ENCODE results near the gene TIMP1.
"Not testable (repeated sequence)": the region's sequence is repeated elsewhere in the genome, so short reads cannot be mapped to it uniquely, and the experiment has no call there.

The TIMP1 gene

DNA sequence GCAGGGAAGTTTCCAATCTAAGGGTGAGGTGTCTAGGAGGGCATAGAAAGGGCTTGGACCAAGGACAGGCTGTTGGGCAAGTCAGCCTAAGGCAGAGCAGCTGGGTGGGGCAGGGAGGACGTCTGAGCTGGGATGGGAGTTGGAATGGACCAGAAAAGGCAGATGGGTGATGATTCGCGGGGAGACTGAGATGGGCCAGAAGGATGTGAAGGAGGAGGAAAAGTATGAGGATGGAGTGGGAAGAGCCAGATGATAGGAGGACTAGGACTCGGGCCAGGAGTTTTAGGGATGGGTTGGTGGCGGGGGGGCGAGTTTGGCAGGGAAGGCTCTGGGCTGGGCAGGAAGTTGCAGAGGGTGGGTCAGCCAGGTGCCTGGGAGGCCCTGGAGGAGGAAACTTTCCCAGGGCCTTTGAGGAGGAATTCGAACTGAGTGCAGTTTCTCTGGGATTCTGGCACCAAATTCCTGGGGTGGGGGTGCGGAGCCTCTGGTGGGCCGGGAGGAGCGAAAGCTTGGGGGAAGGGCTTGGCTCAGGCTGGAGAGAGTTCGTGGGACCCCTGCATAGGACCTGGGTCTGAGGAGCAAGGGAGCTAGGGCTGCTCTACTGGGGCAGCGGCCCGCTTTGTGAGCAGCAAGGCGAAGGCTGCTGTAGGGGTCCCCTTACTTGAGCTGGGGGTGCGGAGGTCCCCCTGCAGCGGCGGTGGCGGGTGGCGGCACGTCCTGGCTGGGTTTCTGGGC lies 8.7 kb upstream of the TIMP1 start:
- no peak for DNase-seq (ENCODE audit: low read depth)

DNA sequence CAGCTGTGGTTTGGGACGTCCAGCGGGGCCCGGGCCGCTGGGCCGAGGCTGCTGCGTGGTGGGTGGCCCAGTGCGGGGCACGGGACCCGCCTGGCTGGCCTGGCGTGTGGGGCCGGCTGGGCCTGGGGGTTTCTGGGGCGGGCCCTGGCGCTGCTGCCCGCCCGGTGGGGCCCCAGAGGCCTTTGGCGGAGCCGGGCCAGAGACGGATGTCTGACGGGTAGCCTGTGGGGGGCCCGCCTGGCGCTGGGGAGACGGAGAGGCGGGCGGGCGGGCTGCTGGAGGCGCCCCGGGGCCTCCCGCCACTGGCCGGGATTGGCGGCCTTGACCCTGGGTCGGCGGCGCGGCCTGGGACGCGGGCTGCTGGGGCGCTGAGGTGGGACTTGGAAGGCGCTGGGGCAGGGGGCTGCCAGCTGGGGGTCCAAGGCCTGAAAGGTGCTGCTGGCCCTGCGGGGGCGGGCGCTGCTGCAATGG lies 8.1 kb upstream of the TIMP1 start:
- no peak for DNase-seq (ENCODE audit: low read depth)

DNA sequence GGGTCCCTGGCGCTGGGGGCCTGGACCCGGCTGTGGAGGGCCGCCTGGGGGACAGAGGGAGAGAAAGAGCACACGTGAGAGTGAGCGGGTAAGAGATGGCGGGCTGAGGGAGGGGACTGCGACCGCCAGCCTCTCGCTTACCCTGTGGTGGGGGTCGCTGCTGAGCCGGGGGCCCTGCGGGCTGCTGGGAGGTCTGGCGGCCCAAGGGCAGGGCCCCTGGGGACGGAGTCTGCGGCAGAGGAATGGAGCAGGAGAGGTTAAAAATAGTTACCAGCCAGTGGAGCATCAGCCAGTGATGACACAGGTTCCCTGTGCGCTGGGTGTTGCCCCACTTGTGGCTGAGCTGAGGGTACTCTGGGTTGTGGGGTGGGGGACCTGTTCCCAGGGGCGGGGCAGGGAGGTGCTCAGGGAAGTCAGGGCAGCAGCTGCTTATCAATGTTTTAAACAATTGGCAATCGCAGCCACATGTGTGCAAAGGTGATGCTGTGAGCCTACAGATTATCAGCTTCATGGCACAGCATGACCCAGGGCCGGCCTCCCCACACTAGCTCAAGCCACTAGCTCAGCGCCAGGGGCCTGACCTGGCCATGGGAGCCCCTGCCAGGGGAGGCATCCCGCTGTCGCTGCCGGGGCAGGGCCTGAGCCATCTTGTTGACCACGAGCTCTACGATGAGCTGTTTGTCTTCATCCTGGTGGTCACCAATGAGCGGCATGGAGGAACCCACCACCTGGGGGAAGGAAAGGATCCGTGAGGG lies 7.5 kb upstream of the TIMP1 start:
- no peak for DNase-seq (ENCODE audit: low read depth)

DNA sequence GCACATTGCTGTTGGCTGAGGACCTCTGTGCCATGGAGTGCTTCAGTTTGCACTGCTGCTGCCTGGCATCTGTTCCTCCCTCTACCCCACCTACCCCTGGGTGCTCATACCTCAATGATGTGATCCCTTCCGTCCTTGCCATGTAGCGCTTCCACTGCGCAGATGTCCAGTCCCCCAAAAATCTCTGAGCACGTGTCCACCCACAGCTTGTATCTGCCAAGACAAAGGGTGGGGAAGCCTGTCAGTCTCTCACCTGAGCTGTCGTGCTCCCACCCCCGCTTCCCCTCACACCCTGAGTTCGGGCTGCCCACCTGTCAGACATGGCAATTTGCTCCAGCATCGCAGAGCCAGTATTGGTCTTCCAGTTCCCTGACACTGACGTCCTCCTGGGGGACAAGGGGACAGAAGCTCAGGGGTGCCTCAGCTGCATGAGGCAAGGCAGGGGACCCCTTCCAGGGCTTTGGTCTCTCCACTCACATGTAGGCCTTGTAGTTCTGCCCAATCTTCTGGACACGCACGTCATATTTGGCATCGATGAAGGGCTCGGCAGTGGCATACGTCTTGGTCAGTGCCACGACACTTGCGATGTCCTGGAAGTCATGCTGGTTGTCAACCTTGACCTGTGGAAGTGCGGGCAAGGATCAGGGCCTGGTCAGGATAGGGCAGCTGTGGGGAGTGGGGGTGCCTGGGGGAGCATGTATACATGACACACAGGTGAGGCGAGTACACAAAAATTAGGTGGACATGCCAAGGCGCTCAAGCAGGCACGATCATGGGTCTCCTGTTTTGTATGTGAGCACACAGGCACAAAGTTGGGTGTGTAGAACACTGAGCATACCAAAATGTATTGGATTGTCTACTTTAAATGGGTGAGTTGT lies 6.0 kb upstream of the TIMP1 start:
- DNase-seq (ENCODE audit: low read depth): no peak

DNA sequence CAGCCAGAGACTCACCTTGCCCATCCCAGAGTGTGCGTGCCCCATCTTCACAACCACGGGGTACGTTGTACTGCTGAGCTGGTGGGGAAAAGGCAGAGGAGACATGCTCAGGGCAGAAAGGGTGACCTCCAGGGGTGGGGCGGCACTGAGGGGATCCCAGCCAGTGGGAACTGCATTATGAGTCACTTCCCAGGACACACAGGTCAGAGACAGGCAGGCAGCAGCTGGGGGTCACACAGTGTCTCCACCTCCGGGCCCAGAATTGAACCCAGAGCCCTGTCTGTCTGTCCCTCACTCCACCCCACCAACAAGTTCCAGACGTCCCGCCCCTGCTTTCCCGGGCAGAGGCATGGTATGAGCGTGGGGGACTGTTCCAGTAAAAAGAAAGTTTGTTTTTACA lies 4.8 kb upstream of the TIMP1 start:
- DNase-seq (ENCODE audit: low read depth): no peak

DNA sequence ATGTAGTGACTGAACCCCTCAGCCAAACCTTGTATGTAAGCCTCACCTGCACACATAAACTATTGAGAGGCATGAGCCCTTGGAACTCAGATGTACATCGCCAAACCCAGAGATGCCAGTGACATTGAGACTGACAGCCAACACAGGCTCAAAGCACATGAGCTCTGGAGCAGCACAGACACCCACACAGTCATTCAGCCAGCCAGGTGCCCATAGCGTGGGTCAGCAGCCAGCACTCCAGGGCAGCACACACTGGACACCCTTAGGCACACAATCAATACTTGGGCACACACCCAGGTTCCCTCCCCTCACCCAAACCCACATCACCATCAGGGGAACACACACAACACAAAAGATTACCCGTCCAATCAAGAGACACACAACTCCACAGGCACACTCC lies 4.3 kb upstream of the TIMP1 start:
- no peak for DNase-seq (ENCODE audit: low read depth)

DNA sequence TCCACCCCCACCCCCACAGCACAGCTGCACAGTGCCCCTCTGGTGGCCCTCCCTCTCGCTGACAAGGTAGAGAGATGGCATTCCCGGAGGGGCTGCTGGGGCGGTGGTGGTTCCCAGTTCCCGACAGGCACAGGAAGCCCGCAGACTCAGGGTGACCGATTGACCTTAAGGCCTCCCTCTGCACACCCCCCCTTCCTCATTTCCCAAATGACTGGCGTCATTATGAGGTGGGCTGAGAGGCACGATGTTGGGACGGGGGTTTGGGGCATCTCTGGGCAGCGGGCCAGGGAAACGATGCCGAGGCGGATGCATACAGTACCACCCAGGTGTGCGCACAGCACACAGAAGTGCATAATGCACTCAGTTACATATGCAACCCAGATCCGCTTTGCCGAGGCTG lies 3.5 kb upstream of the TIMP1 start:
- DNase-seq (ENCODE audit: low read depth): no peak

DNA sequence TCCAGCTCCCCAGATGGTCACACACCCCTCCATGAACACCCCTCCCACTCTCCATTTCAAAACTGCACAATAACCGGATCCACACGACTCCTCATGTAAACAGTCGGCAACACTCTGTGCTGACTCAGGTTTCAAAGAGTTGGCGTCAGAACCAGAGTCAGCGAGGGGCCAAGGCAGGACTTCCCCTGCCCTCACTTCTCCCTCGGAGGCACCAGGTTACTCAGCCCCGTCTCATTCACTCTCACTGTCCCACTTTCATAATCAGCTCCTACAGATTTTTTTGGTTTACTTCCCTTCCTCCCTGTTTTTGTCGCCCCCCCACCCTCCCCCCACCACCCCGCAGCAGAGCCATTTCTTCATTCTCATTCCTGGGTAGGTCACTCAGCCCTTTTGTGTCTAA lies 2.7 kb upstream of the TIMP1 start:
- DNase-seq (ENCODE audit: low read depth): no peak

DNA sequence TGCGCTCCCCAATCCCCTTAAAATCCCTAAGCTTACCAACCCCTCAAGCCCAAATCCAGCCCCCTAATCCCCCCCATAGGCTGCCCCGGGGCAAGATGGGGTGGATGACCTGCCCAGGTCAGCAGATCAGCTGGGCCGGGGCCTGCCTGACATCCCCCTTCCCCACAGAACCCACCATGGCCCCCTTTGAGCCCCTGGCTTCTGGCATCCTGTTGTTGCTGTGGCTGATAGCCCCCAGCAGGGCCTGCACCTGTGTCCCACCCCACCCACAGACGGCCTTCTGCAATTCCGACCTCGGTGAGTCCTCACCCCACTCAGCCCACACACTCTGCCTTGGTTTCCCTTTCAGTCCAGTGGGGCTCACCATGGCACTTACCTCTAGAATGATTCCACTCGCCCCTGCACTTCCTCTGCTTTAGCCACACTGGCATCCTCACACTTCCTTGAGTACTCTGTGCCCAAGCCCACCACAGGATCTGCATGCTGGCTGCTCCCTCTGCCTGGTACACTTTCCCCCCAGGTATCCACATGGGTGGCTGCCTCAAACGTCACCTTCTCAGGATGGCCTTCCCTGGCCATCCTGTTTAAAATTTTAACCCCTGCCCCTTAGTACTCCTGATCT lies 1.1 kb downstream of the TIMP1 start:
- DNase-seq (ENCODE audit: low read depth): no peak

DNA sequence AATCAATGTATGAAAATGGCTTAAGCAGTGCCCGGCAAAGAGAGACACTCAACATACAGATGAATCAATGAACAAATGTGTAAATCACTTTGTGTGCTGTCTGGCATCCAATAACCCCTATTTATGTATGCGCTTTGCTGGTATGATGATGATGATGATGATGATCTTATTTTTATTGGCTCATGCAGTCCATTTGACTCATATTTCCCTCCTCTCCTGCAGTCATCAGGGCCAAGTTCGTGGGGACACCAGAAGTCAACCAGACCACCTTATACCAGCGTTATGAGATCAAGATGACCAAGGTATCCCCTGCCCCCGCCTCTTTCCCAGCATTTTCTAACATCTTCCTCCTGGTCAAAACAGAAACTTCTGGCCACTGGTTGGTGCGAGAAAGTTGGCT lies 2.5 kb downstream of the TIMP1 start:
- no peak for DNase-seq (ENCODE audit: low read depth)

DNA sequence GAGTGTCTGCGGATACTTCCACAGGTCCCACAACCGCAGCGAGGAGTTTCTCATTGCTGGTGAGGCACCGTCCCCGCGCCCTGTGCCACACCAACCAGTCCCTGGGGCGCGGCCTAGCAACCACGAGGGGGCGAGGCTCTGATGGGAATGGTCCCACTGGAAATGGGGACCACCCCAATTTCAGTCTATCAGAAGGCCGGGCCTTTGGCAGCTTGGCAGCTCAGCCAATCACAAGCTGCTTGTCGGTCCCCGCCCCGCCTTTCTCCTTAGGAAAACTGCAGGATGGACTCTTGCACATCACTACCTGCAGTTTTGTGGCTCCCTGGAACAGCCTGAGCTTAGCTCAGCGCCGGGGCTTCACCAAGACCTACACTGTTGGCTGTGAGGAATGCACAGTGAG lies 3.0 kb downstream of the TIMP1 start:
- no peak for DNase-seq (ENCODE audit: low read depth)

DNA sequence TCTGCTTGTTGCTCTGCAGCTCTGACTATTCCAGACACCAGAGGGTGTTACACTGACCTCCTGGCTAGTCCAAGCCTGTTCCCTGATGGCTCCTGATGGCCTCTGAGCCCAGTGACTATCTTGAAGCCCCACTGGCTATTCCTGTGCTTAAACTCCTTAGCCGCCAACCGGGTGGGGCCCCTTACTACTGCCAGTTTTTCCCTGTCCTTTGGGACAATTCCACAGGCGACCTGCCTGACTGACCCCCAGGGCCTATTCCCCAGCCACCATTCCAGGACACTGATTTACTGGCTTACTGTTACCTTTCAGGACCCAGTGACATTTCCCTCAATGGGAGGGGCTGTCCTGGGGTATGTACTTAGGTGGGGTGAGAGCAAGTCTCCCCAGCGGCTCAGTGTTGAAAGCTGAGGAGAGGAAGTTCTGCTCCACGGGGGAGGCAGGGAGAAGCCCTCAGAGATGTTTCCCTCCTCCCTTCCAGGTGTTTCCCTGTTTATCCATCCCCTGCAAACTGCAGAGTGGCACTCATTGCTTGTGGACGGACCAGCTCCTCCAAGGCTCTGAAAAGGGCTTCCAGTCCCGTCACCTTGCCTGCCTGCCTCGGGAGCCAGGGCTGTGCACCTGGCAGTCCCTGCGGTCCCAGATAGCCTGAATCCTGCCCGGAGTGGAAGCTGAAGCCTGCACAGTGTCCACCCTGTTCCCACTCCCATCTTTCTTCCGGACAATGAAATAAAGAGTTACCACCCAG lies 4.0 kb downstream of the TIMP1 start:
- DNase-seq (ENCODE audit: low read depth): no peak

DNA sequence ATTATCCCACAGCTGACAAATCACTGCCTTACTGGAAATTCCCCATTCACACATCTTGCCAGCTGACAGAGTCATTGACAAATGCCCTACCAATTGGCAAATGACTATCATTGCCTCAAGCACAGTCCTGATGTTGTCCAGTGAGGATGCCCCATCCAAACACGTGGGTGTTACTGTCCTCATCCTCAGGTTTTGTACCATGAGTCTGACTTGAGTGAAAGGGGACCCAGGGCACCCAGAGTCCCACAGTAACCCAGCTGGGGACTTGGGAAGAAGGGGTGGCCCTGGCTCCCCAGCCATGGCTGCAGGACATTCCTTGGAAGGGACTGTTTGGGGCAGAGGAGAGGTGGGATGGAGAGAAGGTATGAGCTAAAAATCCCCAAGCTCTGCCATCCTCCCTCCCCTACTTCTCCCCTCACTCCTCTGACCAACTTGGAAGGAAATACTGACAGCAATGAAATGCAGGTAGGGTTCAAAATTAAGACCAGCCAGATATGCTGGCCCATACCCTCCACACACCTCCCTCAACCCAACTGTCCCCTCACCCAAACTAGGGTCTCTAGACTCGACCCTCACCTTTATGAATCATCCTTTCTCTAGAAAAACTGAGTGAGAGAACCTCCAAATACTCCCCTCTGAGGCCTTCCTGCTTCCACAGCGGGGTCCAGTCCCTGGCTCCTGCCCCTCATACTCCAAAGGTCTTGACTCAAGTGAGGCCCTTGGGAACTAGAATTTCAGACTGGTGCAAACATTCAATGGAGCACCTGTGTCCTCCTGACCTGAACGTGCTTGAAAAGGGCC lies 5.1 kb downstream of the TIMP1 start:
- no peak for DNase-seq (ENCODE audit: low read depth)

DNA sequence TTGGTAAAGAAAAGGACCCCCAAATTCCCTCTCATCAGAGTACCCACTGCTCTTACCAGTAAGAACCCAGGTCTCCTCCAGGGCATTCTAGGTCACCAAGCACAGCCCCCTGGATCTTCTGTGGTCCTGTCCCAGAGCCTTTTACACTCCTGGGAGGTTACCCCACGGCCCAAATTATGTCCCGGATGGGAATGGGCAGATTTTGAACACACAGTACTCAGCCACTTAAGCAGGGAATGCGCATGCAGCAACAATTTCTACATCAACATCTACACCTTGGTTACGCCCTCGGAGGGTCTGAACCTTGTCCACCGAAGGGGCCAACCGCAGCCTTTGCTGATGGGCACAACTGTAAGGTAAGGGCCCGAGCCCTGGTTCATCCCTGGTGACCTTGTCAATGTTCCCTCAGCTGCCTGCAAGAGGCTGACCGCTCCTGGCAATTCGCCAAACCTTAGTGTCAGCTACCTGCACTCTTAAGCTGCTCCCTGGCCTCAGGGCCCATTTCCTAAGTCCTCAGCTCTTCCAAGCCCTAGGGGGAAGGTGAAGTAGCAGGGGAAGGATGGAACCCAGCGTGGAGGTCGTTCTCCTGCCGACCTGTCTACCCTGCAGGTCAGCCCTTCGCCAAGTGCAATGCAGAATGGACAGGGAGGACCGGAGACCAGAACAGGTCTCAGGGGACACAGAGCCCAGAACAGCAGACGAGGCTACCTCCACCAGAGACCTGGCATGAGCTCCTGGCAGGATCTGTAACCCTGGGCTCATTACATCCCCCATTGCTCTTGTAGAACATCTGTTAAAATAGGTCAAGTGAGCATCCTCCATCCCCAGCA lies 5.9 kb downstream of the TIMP1 start:
- DNase-seq (ENCODE audit: low read depth): no peak

DNA sequence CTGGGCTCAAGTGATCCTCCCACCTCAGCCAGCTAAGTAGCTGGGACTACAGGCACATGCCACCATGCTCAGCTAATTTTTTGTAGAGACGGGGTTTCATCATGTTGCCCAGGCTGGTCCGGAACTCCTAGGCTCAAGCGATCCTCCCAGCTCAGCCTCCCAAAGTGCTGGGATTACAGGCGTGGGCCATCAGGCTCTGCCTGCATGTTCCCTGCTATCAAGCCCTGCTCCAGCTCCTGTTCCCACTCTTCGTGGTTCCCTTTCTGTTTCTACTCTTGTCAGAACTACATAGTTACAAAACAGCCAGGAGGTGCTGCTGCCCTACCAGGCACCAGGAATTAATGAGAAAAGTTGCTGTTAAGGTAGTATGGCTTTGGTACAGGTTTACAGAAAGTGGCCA lies 8.7 kb downstream of the TIMP1 start:
- no peak for DNase-seq (ENCODE audit: low read depth)

DNA sequence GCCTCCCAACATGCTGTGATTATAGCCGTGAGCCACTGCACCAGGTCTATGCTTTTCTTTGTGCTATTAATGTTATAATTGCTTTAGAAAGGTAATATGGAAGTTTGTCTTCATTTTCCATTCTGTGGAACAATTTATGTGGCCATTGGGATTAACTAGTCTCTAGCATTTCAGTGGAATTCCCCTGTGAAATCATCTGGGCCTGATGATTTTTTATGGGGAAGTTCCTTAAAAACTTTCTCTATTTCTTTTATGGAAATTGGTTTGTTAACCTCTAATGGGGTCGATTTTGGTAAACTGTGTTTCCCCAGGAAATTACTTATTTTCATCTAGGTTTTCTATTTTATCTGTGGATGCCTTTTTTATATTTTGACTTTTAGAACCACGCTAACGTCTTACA lies 11.3 kb downstream of the TIMP1 start:
- DNase-seq (ENCODE audit: low read depth): no peak

DNA sequence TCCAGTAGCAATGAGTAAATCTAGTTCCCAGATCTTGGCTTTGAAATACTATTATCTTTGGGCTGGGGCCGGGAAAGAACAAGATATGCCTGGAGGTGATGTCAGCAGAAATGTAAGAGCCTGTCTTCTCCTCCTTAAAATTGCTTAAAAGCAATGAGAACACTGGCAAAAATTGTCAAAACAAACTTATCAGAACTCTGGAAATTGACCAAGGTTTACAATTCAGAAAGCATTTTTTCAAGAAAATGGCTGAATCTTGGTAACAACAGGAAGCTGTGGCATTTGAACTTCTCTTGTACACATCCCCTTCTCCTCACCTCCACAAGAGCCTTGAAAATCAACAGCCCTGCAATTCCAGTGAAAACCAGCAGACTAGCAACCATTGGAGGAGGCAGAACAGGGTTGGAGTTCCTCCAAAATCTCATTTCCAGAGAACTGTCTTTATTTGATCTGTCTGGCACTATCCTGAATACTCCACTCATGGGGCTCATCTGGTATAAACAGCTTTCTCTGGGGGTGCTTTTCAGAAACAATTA lies 13.5 kb downstream of the TIMP1 start:
- DNase-seq (ENCODE audit: low read depth): no peak

DNA sequence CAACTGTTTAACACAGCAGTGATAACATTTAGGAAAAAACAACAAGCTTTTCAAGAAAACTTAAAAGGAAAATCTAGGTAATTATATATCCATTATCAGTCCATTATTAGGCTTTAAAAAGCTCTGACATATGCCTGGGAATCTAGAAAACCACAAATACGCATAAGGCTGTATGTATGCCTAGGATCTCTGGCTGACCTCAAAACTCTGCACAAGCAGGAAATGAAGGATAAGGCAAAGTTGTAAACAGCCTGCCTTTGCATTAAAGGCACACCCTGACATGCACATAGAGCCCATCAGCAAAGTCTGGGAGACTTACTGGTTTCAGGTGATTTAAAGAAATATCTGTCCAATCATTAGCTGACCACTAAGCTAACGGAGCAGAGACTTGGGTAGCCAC lies 14.0 kb downstream of the TIMP1 start:
- DNase-seq (ENCODE audit: low read depth): no peak

DNA sequence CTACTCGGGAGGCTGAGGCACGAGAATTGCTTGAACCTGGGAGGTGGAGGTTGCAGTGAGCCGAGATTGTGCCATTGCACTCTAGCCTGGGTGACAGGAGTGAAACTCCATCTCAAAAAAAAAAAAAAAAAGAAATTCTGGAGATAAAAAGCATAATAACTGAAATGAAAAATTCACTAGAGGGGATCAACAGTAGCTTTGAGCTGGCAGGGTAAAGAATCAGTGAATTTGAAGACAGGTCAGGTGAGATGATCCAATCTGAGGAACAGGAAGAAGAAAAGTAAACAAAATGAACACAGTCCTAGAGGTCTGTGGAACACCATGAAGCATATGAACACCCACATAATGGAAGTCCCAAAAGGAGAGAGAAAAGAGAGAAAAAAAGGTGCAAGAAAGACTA lies 15.0 kb downstream of the TIMP1 start:
- no peak for DNase-seq (ENCODE audit: low read depth)

DNA sequence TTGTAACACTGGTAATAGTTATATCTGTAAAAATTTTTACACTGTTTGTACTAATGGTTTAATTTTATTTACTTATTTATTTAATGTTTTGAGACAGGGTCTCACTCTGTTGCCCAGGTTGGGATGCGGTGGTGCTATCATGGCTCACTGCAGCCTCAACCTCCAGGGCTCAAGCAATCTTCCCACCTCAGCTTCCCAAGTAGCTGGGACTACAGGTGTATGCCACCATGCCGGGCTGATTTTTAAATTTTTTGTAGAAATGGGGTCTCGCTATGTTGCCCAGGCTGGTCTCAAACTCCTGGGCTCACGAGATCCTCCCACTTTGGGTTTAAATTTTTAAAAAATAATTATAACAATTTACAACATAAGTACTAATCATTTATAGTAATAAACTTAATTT lies 20.9 kb downstream of the TIMP1 start:
- not testable (repeated sequence) for DNase-seq (ENCODE audit: low read depth)

Measured in T-helper 22 cell (primary cell).